ENCODE measurements around the gene TGIF1. TPM values are rescaled to one million over a fixed set of nuclear protein-coding genes. Genes with fewer than 3 reads are reported as not detected.
"Not testable (repeated sequence)": the region's sequence is repeated elsewhere in the genome, so short reads cannot be mapped to it uniquely, and the experiment has no call there.

Gene TGIF1
- total RNA-seq, 2 donors from 2014 or later, result 12.5 to 24.5 TPM

- no peak for ATAC-seq
- no peak overlapping the region for H3K27ac Mint-ChIP-seq
- H3K9me3 Mint-ChIP-seq, result no peaks in the 10 kb centered on the region
These were observed 21.2 kb downstream of the TGIF1 start for GRCh38 chr18:3471141-3471648.

GRCh38 chr18:3472121-3472520 lies 22.1 kb downstream of the TGIF1 start:
- H3K9me3 Mint-ChIP-seq; DNase-seq (ENCODE audit: low spot score); H3K36me3 Mint-ChIP-seq; H3K4me3 Mint-ChIP-seq; H3K27ac Mint-ChIP-seq; ATAC-seq; H3K27me3 Mint-ChIP-seq: not testable (repeated sequence)
- peaks cover 5 to 15% of the 10 kb centered on the region in 2 donors for H3K4me1 Mint-ChIP-seq (ENCODE audit: low read depth in 2 of 2)

More at GRCh38 chr18:3471141-3471648, 21.2 kb downstream of the TGIF1 start:
- H3K27me3 Mint-ChIP-seq, result peaks cover 0 to 8% of the 10 kb centered on the region in 2 donors
- DNase-seq (ENCODE audit: low spot score), result no peak
- peaks cover 8 to 22% of the 10 kb centered on the region in 2 donors for H3K4me1 Mint-ChIP-seq (ENCODE audit: low read depth in 2 of 2)
- no peaks in the 10 kb centered on the region for H3K36me3 Mint-ChIP-seq
- no peak overlapping the region for H3K4me3 Mint-ChIP-seq

GRCh38 chr18:3472681-3473544 lies 22.9 kb downstream of the TGIF1 start:
- no peak for DNase-seq (ENCODE audit: low spot score)
- Mint-ChIP-seq H3K4me3 (peak overlapping the region; percentile 67), H3K4me1 (ENCODE audit: low read depth in 2 of 2) (peaks cover 4 to 12% of the 10 kb centered on the region in 2 donors), H3K36me3 (no peaks in the 10 kb centered on the region), H3K9me3 (no peaks in the 10 kb centered on the region), H3K27ac (peak overlapping the region in 1 of 2 donors; percentile 18), H3K27me3 (peaks cover 0 to 3% of the 10 kb centered on the region in 2 donors)
- ATAC-seq, result peak; percentile 59 to 84

GRCh38 chr18:3478262-3478978 lies 28.4 kb downstream of the TGIF1 start:
- Mint-ChIP-seq H3K4me1 (ENCODE audit: low read depth in 2 of 2) (peaks cover 0 to 8% of the 10 kb centered on the region in 2 donors), H3K9me3 (no peaks in the 10 kb centered on the region), H3K27ac (no peak overlapping the region), H3K4me3 (no peak overlapping the region), H3K36me3 (no peaks in the 10 kb centered on the region), H3K27me3 (peaks cover 0 to 6% of the 10 kb centered on the region in 2 donors)
- no peak for DNase-seq (ENCODE audit: low spot score)
- peak in 1 of 2 donors; percentile 36 for ATAC-seq

- peaks cover 0 to 6% of the 10 kb centered on the region in 2 donors for H3K27me3 Mint-ChIP-seq
- peaks cover 0 to 13% of the 10 kb centered on the region in 2 donors for H3K4me1 Mint-ChIP-seq (ENCODE audit: low read depth in 2 of 2)
- ATAC-seq (no peak), DNase-seq (ENCODE audit: low spot score) (no peak)
- no peak overlapping the region for H3K27ac Mint-ChIP-seq
- H3K9me3 Mint-ChIP-seq, result no peaks in the 10 kb centered on the region
- H3K4me3 Mint-ChIP-seq, result no peak overlapping the region
- H3K36me3 Mint-ChIP-seq, result no peaks in the 10 kb centered on the region
These were observed 30.1 kb downstream of the TGIF1 start for GRCh38 chr18:3479978-3480509.

GRCh38 chr18:3480827-3481573 lies 31.0 kb downstream of the TGIF1 start:
- peaks cover 0 to 6% of the 10 kb centered on the region in 2 donors for H3K27me3 Mint-ChIP-seq
- no peak overlapping the region for H3K4me3 Mint-ChIP-seq
- H3K4me1 Mint-ChIP-seq (ENCODE audit: low read depth in 2 of 2), result peaks cover 3 to 18% of the 10 kb centered on the region in 2 donors
- H3K9me3 Mint-ChIP-seq, result no peaks in the 10 kb centered on the region
- no peak overlapping the region for H3K27ac Mint-ChIP-seq
- no peaks in the 10 kb centered on the region for H3K36me3 Mint-ChIP-seq
- DNase-seq (ENCODE audit: low spot score) (no peak), ATAC-seq (no peak)

GRCh38 chr18:3481696-3482210 lies 31.8 kb downstream of the TGIF1 start:
- no peak overlapping the region for H3K4me3 Mint-ChIP-seq
- peaks cover 0 to 6% of the 10 kb centered on the region in 2 donors for H3K27me3 Mint-ChIP-seq
- ATAC-seq, result no peak
- peaks cover 3 to 23% of the 10 kb centered on the region in 2 donors for H3K4me1 Mint-ChIP-seq (ENCODE audit: low read depth in 2 of 2)
- H3K9me3 Mint-ChIP-seq, result no peaks in the 10 kb centered on the region
- no peak overlapping the region for H3K27ac Mint-ChIP-seq
- no peak for DNase-seq (ENCODE audit: low spot score)
- no peaks in the 10 kb centered on the region for H3K36me3 Mint-ChIP-seq

GRCh38 chr18:3482258-3482657 lies 32.3 kb downstream of the TGIF1 start:
- no peak overlapping the region for H3K4me3 Mint-ChIP-seq
- H3K27ac Mint-ChIP-seq, result no peak overlapping the region
- H3K4me1 Mint-ChIP-seq (ENCODE audit: low read depth in 2 of 2), result peaks cover 3 to 26% of the 10 kb centered on the region in 2 donors
- DNase-seq (ENCODE audit: low spot score), result no peak
- no peak for ATAC-seq
- H3K36me3 Mint-ChIP-seq, result no peaks in the 10 kb centered on the region
- no peaks in the 10 kb centered on the region for H3K9me3 Mint-ChIP-seq
- peaks cover 0 to 6% of the 10 kb centered on the region in 2 donors for H3K27me3 Mint-ChIP-seq

GRCh38 chr18:3485153-3486149 lies 35.5 kb downstream of the TGIF1 start:
- DNase-seq (ENCODE audit: low spot score), result no peak
- peaks cover 3 to 33% of the 10 kb centered on the region in 2 donors for H3K4me1 Mint-ChIP-seq (ENCODE audit: low read depth in 2 of 2)
- H3K27ac Mint-ChIP-seq, result peak overlapping the region in 1 of 2 donors; percentile 12
- H3K27me3 Mint-ChIP-seq, result peaks cover 10 to 14% of the 10 kb centered on the region in 2 donors
- peak overlapping the region; percentile 21 for H3K4me3 Mint-ChIP-seq
- no peaks in the 10 kb centered on the region for H3K36me3 Mint-ChIP-seq
- peak; percentile 81 to 92 for ATAC-seq
- no peaks in the 10 kb centered on the region for H3K9me3 Mint-ChIP-seq

GRCh38 chr18:3486512-3486911 lies 36.5 kb downstream of the TGIF1 start:
- Mint-ChIP-seq H3K27me3 (peaks cover 10 to 14% of the 10 kb centered on the region in 2 donors), H3K4me3 (no peak overlapping the region), H3K36me3 (no peaks in the 10 kb centered on the region), H3K27ac (no peak overlapping the region), H3K9me3 (no peaks in the 10 kb centered on the region), H3K4me1 (ENCODE audit: low read depth in 2 of 2) (peaks cover 3 to 33% of the 10 kb centered on the region in 2 donors)
- ATAC-seq (no peak), DNase-seq (ENCODE audit: low spot score) (no peak)

GRCh38 chr18:3489462-3489861 lies 39.5 kb downstream of the TGIF1 start:
- H3K9me3 Mint-ChIP-seq, result no peaks in the 10 kb centered on the region
- ATAC-seq, result no peak
- no peak overlapping the region for H3K27ac Mint-ChIP-seq
- peaks cover 5 to 29% of the 10 kb centered on the region in 2 donors for H3K4me1 Mint-ChIP-seq (ENCODE audit: low read depth in 2 of 2)
- peaks cover 10 to 25% of the 10 kb centered on the region in 2 donors for H3K27me3 Mint-ChIP-seq
- H3K4me3 Mint-ChIP-seq, result no peak overlapping the region
- H3K36me3 Mint-ChIP-seq, result no peaks in the 10 kb centered on the region
- DNase-seq (ENCODE audit: low spot score), result no peak

GRCh38 chr18:3491981-3492555 lies 42.1 kb downstream of the TGIF1 start:
- H3K36me3 Mint-ChIP-seq, result no peaks in the 10 kb centered on the region
- H3K4me3 Mint-ChIP-seq, result no peak overlapping the region
- peaks cover 2 to 12% of the 10 kb centered on the region in 2 donors for H3K4me1 Mint-ChIP-seq (ENCODE audit: low read depth in 2 of 2)
- no peak overlapping the region for H3K27ac Mint-ChIP-seq
- H3K9me3 Mint-ChIP-seq, result no peaks in the 10 kb centered on the region
- DNase-seq (ENCODE audit: low spot score) (no peak), ATAC-seq (no peak)
- peaks cover 10 to 28% of the 10 kb centered on the region in 2 donors for H3K27me3 Mint-ChIP-seq

All from natural killer cell treated with Interleukin-12 subunit alpha and Interleukin-12 subunit beta and Interleukin-15 and Interleukin-18, amount 100 ng/mL, for 72 hours (primary cell).